NB4 (cell line): ENCODE results near the gene ARHGAP4.

Source experiments
- DNase-seq: peaks from one replicate; pipeline ENCODE4 v3.0.0; 2010; ENCODE audit warnings: low read depth
- H3K4me3 ChIP-seq: one replicate; pipeline ENCODE4 v1.5.1; 2011; ENCODE audit warnings: mild to moderate bottlenecking, low read depth, low read length, moderate library complexity
- MAX ChIP-seq: IDR thresholded peaks from 2 replicates; pipeline ENCODE4 v1.6.1; 2011; ENCODE audit warnings: low read depth, low read length
- MYC ChIP-seq: IDR thresholded peaks from 2 replicates; pipeline ENCODE4 v1.6.1; 2011; ENCODE audit warnings: low read depth, low read length
- POLR2A ChIP-seq: IDR thresholded peaks from 2 replicates; pipeline ENCODE4 v1.6.1; 2011; ENCODE audit warnings: mild to moderate bottlenecking; ENCODE audit not compliant: insufficient read length; ENCODE audit errors: extremely low read depth
- TF ChIP-seq, protein P1 (sequence below): IDR thresholded peaks from one replicate; pipeline ENCODE4 v1.5.1; 2012; ENCODE audit warnings: low read depth, low read length

Gene ARHGAP4

DNA sequence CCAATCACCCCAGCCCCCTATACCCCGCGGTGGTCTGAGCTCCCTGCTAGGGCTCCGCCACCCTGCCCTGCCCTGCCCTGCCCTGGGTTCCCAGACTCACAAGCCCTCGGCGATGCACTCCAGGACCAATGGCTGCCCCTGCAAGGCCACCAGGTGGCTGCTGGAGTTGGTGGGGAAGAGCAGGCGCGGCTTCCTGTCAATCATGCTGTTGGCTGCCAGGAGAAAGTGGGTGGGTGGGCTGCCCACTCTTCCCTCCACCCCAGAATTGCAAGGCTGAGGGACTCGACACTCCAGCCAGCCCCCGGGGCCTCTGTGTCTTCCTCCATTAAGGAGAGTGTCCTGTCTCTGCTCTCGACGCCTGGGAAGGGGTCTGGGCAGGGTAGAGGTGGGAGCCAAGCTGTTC is 55.8 kb downstream of the ARHGAP4 start:
- TF ChIP-seq POLR2A (no peak), MYC (no peak), MAX (no peak)
- TF ChIP-seq, protein P1, sequence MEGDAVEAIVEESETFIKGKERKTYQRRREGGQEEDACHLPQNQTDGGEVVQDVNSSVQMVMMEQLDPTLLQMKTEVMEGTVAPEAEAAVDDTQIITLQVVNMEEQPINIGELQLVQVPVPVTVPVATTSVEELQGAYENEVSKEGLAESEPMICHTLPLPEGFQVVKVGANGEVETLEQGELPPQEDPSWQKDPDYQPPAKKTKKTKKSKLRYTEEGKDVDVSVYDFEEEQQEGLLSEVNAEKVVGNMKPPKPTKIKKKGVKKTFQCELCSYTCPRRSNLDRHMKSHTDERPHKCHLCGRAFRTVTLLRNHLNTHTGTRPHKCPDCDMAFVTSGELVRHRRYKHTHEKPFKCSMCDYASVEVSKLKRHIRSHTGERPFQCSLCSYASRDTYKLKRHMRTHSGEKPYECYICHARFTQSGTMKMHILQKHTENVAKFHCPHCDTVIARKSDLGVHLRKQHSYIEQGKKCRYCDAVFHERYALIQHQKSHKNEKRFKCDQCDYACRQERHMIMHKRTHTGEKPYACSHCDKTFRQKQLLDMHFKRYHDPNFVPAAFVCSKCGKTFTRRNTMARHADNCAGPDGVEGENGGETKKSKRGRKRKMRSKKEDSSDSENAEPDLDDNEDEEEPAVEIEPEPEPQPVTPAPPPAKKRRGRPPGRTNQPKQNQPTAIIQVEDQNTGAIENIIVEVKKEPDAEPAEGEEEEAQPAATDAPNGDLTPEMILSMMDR = no peak

DNA sequence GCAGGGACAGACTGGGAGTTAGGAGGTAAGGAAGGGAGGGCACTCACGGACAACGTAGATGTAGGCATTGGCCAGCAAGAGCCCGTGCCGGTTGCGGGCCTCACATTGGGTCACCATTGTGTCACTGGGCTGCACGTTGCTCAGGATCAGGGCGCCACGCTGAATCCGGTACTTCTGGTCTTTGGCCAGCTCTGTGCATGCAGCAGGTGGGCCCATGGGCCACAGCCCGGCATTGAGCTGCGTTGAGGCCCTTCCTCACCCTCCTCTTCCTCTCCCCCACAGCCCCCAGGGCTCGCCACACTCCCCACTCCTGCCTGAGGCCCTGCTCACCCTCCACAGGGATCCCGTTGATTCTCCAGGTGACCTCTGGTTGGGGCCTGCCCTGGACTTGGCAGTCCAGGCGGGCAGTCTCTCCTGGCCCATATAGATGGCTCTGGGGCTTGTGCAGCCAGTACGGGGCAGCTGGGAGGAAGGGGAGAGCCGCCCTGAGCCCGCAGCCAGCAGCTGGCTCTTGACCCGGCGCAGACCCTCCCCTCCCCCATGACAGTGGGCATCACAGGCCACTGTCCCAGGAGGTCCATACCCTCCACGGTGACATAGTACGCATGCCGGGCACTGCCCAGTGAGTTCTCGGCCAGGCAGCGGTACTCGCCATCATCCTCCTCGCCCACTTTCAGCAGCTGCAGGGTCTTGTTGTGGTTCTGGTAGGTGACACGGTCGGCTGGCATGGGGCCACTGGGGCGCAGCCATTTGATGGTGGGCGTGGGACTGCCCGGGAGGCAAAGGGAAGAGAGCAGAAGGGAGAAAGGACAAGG is 56.4 kb downstream of the ARHGAP4 start:
- TF ChIP-seq, protein P1 = no peak
- TF ChIP-seq POLR2A = no peak
- no peak for TF ChIP-seq MAX
- TF ChIP-seq MYC = no peak
- no peak overlapping the region for H3K4me3 ChIP-seq
- DNase-seq = no peak

More for the DNA sequence above, 55.8 kb downstream of the ARHGAP4 start:
- no peak for DNase-seq
- no peak overlapping the region for H3K4me3 ChIP-seq

DNA sequence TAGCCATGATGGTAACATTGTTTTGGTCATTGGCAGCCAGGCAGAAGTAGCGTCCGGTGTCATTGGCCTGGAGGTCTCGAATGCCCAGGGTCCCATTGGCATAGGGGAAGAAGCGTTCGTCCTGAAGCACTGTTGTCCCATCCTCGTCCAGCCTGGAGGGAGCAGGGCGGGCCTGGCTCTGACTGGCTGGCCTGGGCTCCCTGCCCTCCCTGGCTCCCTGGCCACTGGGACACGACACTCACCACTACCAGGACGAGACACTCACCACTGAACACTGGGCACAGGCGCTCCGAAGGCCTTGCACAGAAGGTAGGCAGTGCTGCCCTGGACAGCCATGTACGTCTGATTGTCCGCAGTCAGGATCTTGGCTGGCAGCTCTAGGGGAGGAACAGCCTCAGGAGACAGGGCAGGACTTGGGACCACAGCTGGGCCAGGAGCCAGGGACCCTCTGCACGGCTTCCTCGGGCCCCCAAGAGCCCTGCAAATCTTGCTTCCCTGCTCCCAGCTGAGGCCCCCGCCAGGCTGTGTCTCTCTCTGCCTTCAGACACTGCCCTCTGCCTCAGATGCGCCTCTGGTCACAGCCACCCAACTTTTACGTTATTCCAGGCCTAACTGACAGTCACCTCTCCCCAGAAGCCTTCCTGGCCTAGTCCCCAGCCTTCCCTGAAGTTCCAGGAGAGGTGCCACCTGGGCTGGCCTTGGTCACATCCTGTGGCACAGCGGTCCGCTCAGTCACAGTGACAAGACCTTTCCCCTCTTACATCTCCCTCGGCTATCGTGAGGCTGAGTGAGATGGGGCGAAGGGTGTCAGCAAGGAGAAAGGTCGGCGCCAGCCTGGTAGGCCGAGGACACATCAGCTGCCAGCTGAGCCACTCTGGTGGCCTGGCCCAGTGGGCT is 57.2 kb downstream of the ARHGAP4 start:
- DNase-seq = no peak
- TF ChIP-seq POLR2A = no peak
- TF ChIP-seq MAX = no peak
- TF ChIP-seq, protein P1 = no peak
- TF ChIP-seq MYC = no peak
- H3K4me3 ChIP-seq = no peak overlapping the region

DNA sequence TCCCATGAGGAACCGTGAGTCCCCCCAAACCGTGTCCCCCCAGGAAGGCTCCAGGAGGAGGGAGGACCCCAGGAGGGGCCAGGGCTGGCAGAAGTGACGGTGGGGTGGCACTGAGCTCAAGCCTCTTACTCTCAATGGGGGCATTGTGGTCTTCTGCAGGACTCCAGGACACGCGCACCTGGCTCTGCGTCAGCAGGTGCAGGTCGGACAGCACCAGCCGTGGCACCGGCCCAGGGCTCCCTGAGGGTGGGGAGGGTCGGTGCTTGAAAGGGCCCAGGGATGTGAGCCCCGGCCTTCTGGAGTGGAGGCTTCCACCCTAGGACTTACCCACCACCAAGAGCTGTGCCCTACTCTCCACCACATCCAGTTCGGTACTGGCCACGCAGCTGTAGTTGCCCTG is 58.4 kb downstream of the ARHGAP4 start:
- no peak for TF ChIP-seq POLR2A
- TF ChIP-seq, protein P1 = no peak
- no peak for TF ChIP-seq MAX
- TF ChIP-seq MYC = no peak

DNA sequence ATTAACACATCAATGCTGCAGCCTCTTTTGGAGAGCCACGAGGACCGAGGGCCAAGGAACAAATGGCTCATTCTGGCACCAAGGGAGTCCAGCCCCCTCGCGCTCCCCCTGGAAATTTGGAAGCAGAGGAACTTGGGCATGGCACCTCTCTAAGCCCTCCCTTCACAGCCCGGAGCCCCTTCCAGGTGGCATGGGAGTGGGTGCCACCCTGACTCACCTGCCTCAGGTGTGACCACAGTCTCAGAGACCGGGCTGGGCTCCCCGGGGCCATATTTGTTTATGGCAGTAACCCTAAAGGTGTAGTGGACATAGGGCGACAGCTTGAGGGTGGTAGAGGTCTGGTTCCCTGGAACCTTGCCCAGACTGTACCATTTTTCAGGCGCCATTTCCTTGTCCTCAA is 58.9 kb downstream of the ARHGAP4 start:
- H3K4me3 ChIP-seq = no peak overlapping the region
- DNase-seq = no peak

More for the DNA sequence above, 58.4 kb downstream of the ARHGAP4 start:
- no peak overlapping the region for H3K4me3 ChIP-seq
- DNase-seq = no peak

More for the DNA sequence above, 58.9 kb downstream of the ARHGAP4 start:
- TF ChIP-seq POLR2A (no peak), MYC (no peak), MAX (no peak)
- TF ChIP-seq, protein P1 = no peak
